Spleen (tissue), 11 donors: ENCODE measurements around the gene CUBN. TPM values are rescaled to one million over a fixed set of nuclear protein-coding genes. Genes with fewer than 3 reads are reported as not detected.

Source experiments
- DNase-seq: peaks from one replicate; pipeline ENCODE4 v3.0.0-alpha.2; 2020
- H3K27ac ChIP-seq, 8 donors: fragments of 200-600 bp; sonication (generic) in 7 of 8; 1 replicate in 4 of 8; 2 replicates in 4 of 8; pipeline versions ENCODE4 v1.5.0 to v1.8.0; 2016 to 2021; ENCODE audit warnings: inconsistent platforms in 4 of 8, mild to moderate bottlenecking in 4 of 8, moderate library complexity in 1 of 8
- H3K27me3 ChIP-seq, 7 donors: fragments of 200-600 bp; sonication (generic) in 6 of 7; replicated peaks in 1 of 7; 1 replicate in 4 of 7; 2 replicates in 3 of 7; pipeline versions ENCODE4 v1.5.0 to v1.8.0; 2016 to 2021; ENCODE audit warnings: inconsistent platforms in 3 of 7, mild to moderate bottlenecking in 1 of 7
- H3K36me3 ChIP-seq, 6 donors: fragments of 200-600 bp; sonication (generic) in 5 of 6; 1 replicate in 4 of 6; 2 replicates in 2 of 6; pipeline versions ENCODE4 v1.5.0 to v1.8.0; 2016 to 2021; ENCODE audit warnings: inconsistent platforms in 2 of 6
- H3K4me1 ChIP-seq, 6 donors: fragments of 200-600 bp; sonication (generic) in 5 of 6; 1 replicate in 3 of 6; 2 replicates in 3 of 6; pipeline versions ENCODE4 v1.5.0 to v1.8.0; 2016 to 2021; ENCODE audit warnings: inconsistent platforms in 3 of 6
- H3K4me3 ChIP-seq, 8 donors: fragments of 200-600 bp; sonication (generic) in 7 of 8; 1 replicate in 4 of 8; 2 replicates in 4 of 8; pipeline versions ENCODE4 v1.5.0 to v1.8.0; 2016 to 2021; ENCODE audit warnings: inconsistent platforms in 4 of 8, mild to moderate bottlenecking in 4 of 8, moderate library complexity in 2 of 8
- H3K9me3 ChIP-seq, 8 donors: fragments of 200-600 bp; sonication (generic) in 7 of 8; 1 replicate in 4 of 8; 2 replicates in 4 of 8; pipeline versions ENCODE4 v1.5.0 to v1.8.0; 2016 to 2021; ENCODE audit warnings: inconsistent platforms in 4 of 8
- CTCF ChIP-seq, 11 experiments: fragments of 200-600 bp in 7 of 11; fragments of 450-650 bp in 4 of 11; sonication (generic) in 4 of 11; IDR thresholded peaks in 8 of 11; conservative IDR thresholded peaks in 3 of 11; 1 replicate in 7 of 11; 2 replicates in 4 of 11; pipeline versions ENCODE4 v1.4.0 to v1.8.0; 2016 to 2021; ENCODE audit warnings: antibody characterized with exemption in 11 of 11, inconsistent platforms in 4 of 11, mild to moderate bottlenecking in 1 of 11
- POLR2A ChIP-seq, 3 donors: fragments of 450-650 bp; IDR thresholded peaks; one replicate each; pipeline ENCODE4 v1.5.1; 2017; ENCODE audit warnings: antibody characterized with exemption in 3 of 3, mild to moderate bottlenecking in 1 of 3
- POLR2AphosphoS5 ChIP-seq, 3 donors: sonication (generic); formaldehyde crosslinking; IDR thresholded peaks; one replicate each; pipeline ENCODE4 v1.5.1; 2017; ENCODE audit warnings: antibody characterized with exemption in 3 of 3
- WGBS, 5 donors: extraction: QIAGEN DNeasy Blood & Tissue Kit in 3 of 5; methylation state at CpG; one replicate each; pipeline versions ENCODE4 v1.1.5 to v1.1.7; 2013 to 2018; 5-methylcytosine and 5-hydroxymethylcytosine counted together
- intact Hi-C: fragments of 100-400 bp; cut with DNase I; formaldehyde crosslinking; loops from one replicate; pipeline ENCODE4 v1.15.0; 2023; ENCODE audit warnings: low total_unique reads
- polyA plus RNA-seq, 3 donors: library from polyadenylated mRNA; stranded (reverse); fragments of 200-250 nt; gene quantifications; one replicate each; pipeline ENCODE4 v1.2.1, GENCODE V29; 2013
- total RNA-seq, 7 donors: library from RNA; depleted of rRNA in 3 of 7; stranded (reverse); fragments of >200 nt in 3 of 7; fragmentation: NEBNext Ultra II Directional in 4 of 7; extraction: Animal tissue kit (Norgen Biotek cat#: 25700) in 4 of 7; gene quantifications; one replicate each; pipeline versions ENCODE4 v1.1.0 to v1.2.1, GENCODE V29; 2016 to 2021
- donor health status: healthy with polysubstance abuse.
- donor health status: DM: no; HTN: no; CAD: no; lungs with moderate emphysema.
- donor health status: DM: no; HTN: no; CAD: no.
- donor health status: Bipolar disorder and iron deficiency.
- donor health status: healthy.
- donor health status: DM: no; HTN: no; CAD: no.
- donor health status: DM: yes; HTN: yes; CAD: no.

Gene CUBN
- total and polyA plus RNA-seq, 10 donors = 0.24 to 12.1 (median 5.4) TPM

GRCh38 chr10:16804123-16804522 is 325.5 kb downstream of the CUBN start:
- Histone ChIP-seq H3K36me3 (peaks cover 0 to 17% (median 0%) of the 10 kb centered on the region in 6 donors), H3K27me3 (no peaks in the 10 kb centered on the region), H3K4me1 (peaks cover 5 to 28% (median 12%) of the 10 kb centered on the region in 6 donors), H3K9me3 (no peaks in the 10 kb centered on the region), H3K4me3 (no peak overlapping the region), H3K27ac (no peak overlapping the region)
- WGBS, 5 donors = 90 to 97% (median 94%) methylated on average over 4 of the region's 4 CpGs
- no peak for TF ChIP-seq POLR2A (IDR thresholded peaks at IDR 0.05)
- no peak for TF ChIP-seq POLR2AphosphoS5 (IDR thresholded peaks at IDR 0.05)
- no peak for TF ChIP-seq CTCF (IDR thresholded peaks at IDR 0.05 in 8 of 11, conservative IDR thresholded peaks at IDR 0.05 in 3 of 11)
- DNase-seq = no peak
- intact Hi-C loops = loop anchor here (10.0 kb wide), 1 partner anchor 899 kb away; no protein-coding TSS in a partner anchor

GRCh38 chr10:16803464-16803863 is 326.1 kb downstream of the CUBN start:
- TF ChIP-seq CTCF (IDR thresholded peaks at IDR 0.05 in 8 of 11, conservative IDR thresholded peaks at IDR 0.05 in 3 of 11) (no peak), POLR2AphosphoS5 (IDR thresholded peaks at IDR 0.05) (no peak), POLR2A (IDR thresholded peaks at IDR 0.05) (no peak)
- no peak for DNase-seq
- H3K36me3 ChIP-seq = peaks cover 0 to 17% (median 0%) of the 10 kb centered on the region in 6 donors
- no peak overlapping the region for H3K4me3 ChIP-seq
- H3K27me3 ChIP-seq = no peaks in the 10 kb centered on the region
- H3K27ac ChIP-seq = no peak overlapping the region
- intact Hi-C loops = loop anchor here (10.0 kb wide), 1 partner anchor 899 kb away; no protein-coding TSS in a partner anchor
- 77 to 89% (median 84%) methylated on average over 2 of the region's 2 CpGs for WGBS, 5 donors
- no peaks in the 10 kb centered on the region for H3K9me3 ChIP-seq
- peaks cover 5 to 30% (median 9%) of the 10 kb centered on the region in 6 donors for H3K4me1 ChIP-seq

GRCh38 chr10:16799621-16800020 is 330.0 kb downstream of the CUBN start:
- Histone ChIP-seq H3K27ac (peak overlapping the region in 3 of 8 donors; percentile 3 to 14 (median 10)), H3K27me3 (no peaks in the 10 kb centered on the region), H3K9me3 (no peaks in the 10 kb centered on the region), H3K36me3 (peaks cover 0 to 4% (median 0%) of the 10 kb centered on the region in 6 donors), H3K4me1 (peaks cover 5 to 30% (median 9%) of the 10 kb centered on the region in 6 donors), H3K4me3 (peak overlapping the region in 1 of 8 donors; percentile 22)
- DNase-seq = no peak
- TF ChIP-seq POLR2AphosphoS5 (IDR thresholded peaks at IDR 0.05) (peak in 1 of 3 donors; percentile 23), CTCF (IDR thresholded peaks at IDR 0.05 in 8 of 11, conservative IDR thresholded peaks at IDR 0.05 in 3 of 11) (no peak)
- WGBS, 5 donors = 50 to 64% (median 58%) methylated on average over 8 of the region's 8 CpGs
- intact Hi-C loops = loop anchor here (10.0 kb wide), 1 partner anchor 895 kb away; no protein-coding TSS in a partner anchor

- no peak overlapping the region for H3K4me3 ChIP-seq
- peaks cover 5 to 30% (median 9%) of the 10 kb centered on the region in 6 donors for H3K4me1 ChIP-seq
- peaks cover 0 to 7% (median 0%) of the 10 kb centered on the region in 6 donors for H3K36me3 ChIP-seq
- intact Hi-C loops = no loop called here
- WGBS, 5 donors = 97 to 98% (median 97%) methylated on average over 5 of the region's 5 CpGs
- no peak overlapping the region for H3K27ac ChIP-seq
- no peaks in the 10 kb centered on the region for H3K9me3 ChIP-seq
- no peak for DNase-seq
- TF ChIP-seq POLR2AphosphoS5 (IDR thresholded peaks at IDR 0.05) (no peak), POLR2A (IDR thresholded peaks at IDR 0.05) (no peak), CTCF (IDR thresholded peaks at IDR 0.05 in 8 of 11, conservative IDR thresholded peaks at IDR 0.05 in 3 of 11) (no peak)
- H3K27me3 ChIP-seq = no peaks in the 10 kb centered on the region
These were observed 331.0 kb downstream of the CUBN start for GRCh38 chr10:16798571-16798970.
